Gastrocnemius medialis (tissue), 4 donors: Measurements from ENCODE around the gene DYDC1.

Experiments used
- CTCF ChIP-seq, 5 experiments: fragments of 450-650 bp in 3 of 5; fragments of 200-600 bp in 2 of 5; sonication (generic) in 2 of 5; IDR thresholded peaks in 4 of 5; conservative IDR thresholded peaks in 1 of 5; 1 replicate in 4 of 5; 2 replicates in 1 of 5; pipeline ENCODE4 v1.5.1; 2016 to 2019; ENCODE audit warnings: antibody characterized with exemption in 5 of 5, mild to moderate bottlenecking in 3 of 5, moderate library complexity in 3 of 5
- POLR2A ChIP-seq, 2 donors: fragments of 450-650 bp; IDR thresholded peaks; one replicate each; pipeline ENCODE4 v1.6.1; 2017; ENCODE audit warnings: antibody characterized with exemption in 2 of 2, mild to moderate bottlenecking in 2 of 2, moderate library complexity in 2 of 2

GRCh38 chr10:80380185-80380584, 23.6 kb upstream of the DYDC1 start:
- TF ChIP-seq CTCF (IDR thresholded peaks at IDR 0.05 in 4 of 5, conservative IDR thresholded peaks at IDR 0.05 in 1 of 5) (no peak), POLR2A (IDR thresholded peaks at IDR 0.05) (no peak)
